Natural killer cell treated with Interleukin-12 subunit alpha and Interleukin-12 subunit beta and Interleukin-15 and Interleukin-18, amount 100 ng/mL, for 72 hours (primary cell): Measurements from ENCODE around the gene ARSB. TPM values are rescaled to one million over a fixed set of nuclear protein-coding genes. Genes with fewer than 3 reads are reported as not detected.

Experiments used
- ATAC-seq, 2 donors: fragments of 150-1000 bp; cut with Tn5 transposase in 1 of 2; sonication (Bioruptor Pico), chemical (Tn5 transposase) in 1 of 2; 2 replicates each; pipeline ENCODE4 v1.10.0; 2021
- DNase-seq: peaks from one replicate; pipeline ENCODE4 v3.0.0; 2022; ENCODE audit warnings: low spot score
- H3K27ac Mint-ChIP-seq, 2 donors: 1 replicate in 1 of 2; 2 replicates in 1 of 2; pipeline ENCODE4 v1.8.0; 2022; ENCODE audit warnings: mixed read lengths in 2 of 2, mild to moderate bottlenecking in 1 of 2, moderate library complexity in 1 of 2
- H3K27me3 Mint-ChIP-seq, 2 donors: 1 replicate in 1 of 2; 2 replicates in 1 of 2; pipeline ENCODE4 v1.8.0; 2022; ENCODE audit warnings: mixed read lengths in 2 of 2
- H3K36me3 Mint-ChIP-seq: one replicate; pipeline ENCODE4 v1.8.0; 2022; ENCODE audit warnings: mixed read lengths
- H3K4me1 Mint-ChIP-seq, 2 donors: 1 replicate in 1 of 2; 2 replicates in 1 of 2; pipeline ENCODE4 v1.8.0; 2022; ENCODE audit warnings: low read depth in 2 of 2, mixed read lengths in 2 of 2, mild to moderate bottlenecking in 1 of 2
- H3K4me3 Mint-ChIP-seq: one replicate; pipeline ENCODE4 v1.8.0; 2022; ENCODE audit warnings: mixed read lengths
- H3K9me3 Mint-ChIP-seq: 2 replicates; pipeline ENCODE4 v1.8.0; 2022; ENCODE audit warnings: mixed read lengths
- total RNA-seq, 2 donors: library from RNA; stranded (reverse); gene quantifications; one replicate each; pipeline ENCODE4 v1.2.3, GENCODE V29; 2022

Gene ARSB
- total RNA-seq, 2 donors from 2014 or later = 15.4 to 22.3 TPM

- Mint-ChIP-seq H3K4me1 (peaks cover 3 to 4% of the 10 kb centered on the region in 2 donors), H3K4me3 (no peak overlapping the region), H3K36me3 (no peaks in the 10 kb centered on the region), H3K27ac (no peak overlapping the region), H3K9me3 (peaks cover 3% of the 10 kb centered on the region), H3K27me3 (no peaks in the 10 kb centered on the region)
- ATAC-seq (no peak), DNase-seq (no peak)
Measured at GRCh38 chr5:78845470-78845869, 139.6 kb downstream of the ARSB start.

- no peak for DNase-seq
- Mint-ChIP-seq H3K4me1 (peaks cover 3 to 4% of the 10 kb centered on the region in 2 donors), H3K27ac (no peak overlapping the region), H3K9me3 (peaks cover 3% of the 10 kb centered on the region), H3K36me3 (no peaks in the 10 kb centered on the region), H3K4me3 (no peak overlapping the region), H3K27me3 (no peaks in the 10 kb centered on the region)
- ATAC-seq = no peak
Measured at GRCh38 chr5:78843436-78843835, 141.7 kb downstream of the ARSB start.

- DNase-seq (no peak), ATAC-seq (no peak)
- Mint-ChIP-seq H3K27me3 (no peaks in the 10 kb centered on the region), H3K4me3 (no peak overlapping the region), H3K4me1 (peaks cover 3 to 4% of the 10 kb centered on the region in 2 donors), H3K36me3 (no peaks in the 10 kb centered on the region), H3K9me3 (peaks cover 3% of the 10 kb centered on the region), H3K27ac (no peak overlapping the region)
Measured at GRCh38 chr5:78841767-78842166, 143.3 kb downstream of the ARSB start.

- H3K9me3 Mint-ChIP-seq = no peaks in the 10 kb centered on the region
- H3K27ac Mint-ChIP-seq = no peak overlapping the region
- peaks cover 3 to 4% of the 10 kb centered on the region in 2 donors for H3K4me1 Mint-ChIP-seq
- peaks cover 5% of the 10 kb centered on the region for H3K36me3 Mint-ChIP-seq
- DNase-seq (no peak), ATAC-seq (no peak)
- H3K27me3 Mint-ChIP-seq = no peaks in the 10 kb centered on the region
- no peak overlapping the region for H3K4me3 Mint-ChIP-seq
Measured at GRCh38 chr5:78838753-78839152, 146.4 kb downstream of the ARSB start.

GRCh38 chr5:78837836-78838235 is 147.3 kb downstream of the ARSB start:
- ATAC-seq (no peak), DNase-seq (no peak)
- Mint-ChIP-seq H3K9me3 (no peaks in the 10 kb centered on the region), H3K4me1 (peaks cover 3 to 4% of the 10 kb centered on the region in 2 donors), H3K36me3 (peaks cover 5% of the 10 kb centered on the region), H3K27me3 (no peaks in the 10 kb centered on the region), H3K4me3 (no peak overlapping the region), H3K27ac (no peak overlapping the region)

GRCh38 chr5:78835176-78835575 is 149.9 kb downstream of the ARSB start:
- Mint-ChIP-seq H3K4me3 (no peak overlapping the region), H3K27me3 (no peaks in the 10 kb centered on the region), H3K36me3 (peaks cover 5% of the 10 kb centered on the region), H3K9me3 (no peaks in the 10 kb centered on the region), H3K27ac (no peak overlapping the region), H3K4me1 (no peaks in the 10 kb centered on the region)
- DNase-seq (no peak), ATAC-seq (no peak)

GRCh38 chr5:78833284-78833683 is 151.8 kb downstream of the ARSB start:
- H3K4me1 Mint-ChIP-seq = peaks cover 0 to 1% of the 10 kb centered on the region in 2 donors
- H3K27me3 Mint-ChIP-seq = no peaks in the 10 kb centered on the region
- ATAC-seq (no peak), DNase-seq (no peak)
- H3K27ac Mint-ChIP-seq = no peak overlapping the region
- peaks cover 5% of the 10 kb centered on the region for H3K36me3 Mint-ChIP-seq
- no peaks in the 10 kb centered on the region for H3K9me3 Mint-ChIP-seq
- H3K4me3 Mint-ChIP-seq = no peak overlapping the region

- Mint-ChIP-seq H3K27ac (no peak overlapping the region), H3K9me3 (no peaks in the 10 kb centered on the region), H3K36me3 (peaks cover 5% of the 10 kb centered on the region), H3K4me1 (peaks cover 0 to 2% of the 10 kb centered on the region in 2 donors), H3K4me3 (no peak overlapping the region), H3K27me3 (no peaks in the 10 kb centered on the region)
- ATAC-seq = no peak
- no peak for DNase-seq
Measured at GRCh38 chr5:78830528-78831046, 154.5 kb downstream of the ARSB start.

GRCh38 chr5:78829811-78830527 is 155.1 kb downstream of the ARSB start:
- ATAC-seq (no peak), DNase-seq (no peak)
- H3K36me3 Mint-ChIP-seq = peaks cover 2% of the 10 kb centered on the region
- peaks cover 0 to 2% of the 10 kb centered on the region in 2 donors for H3K4me1 Mint-ChIP-seq
- no peaks in the 10 kb centered on the region for H3K9me3 Mint-ChIP-seq
- H3K4me3 Mint-ChIP-seq = no peak overlapping the region
- peak overlapping the region in 1 of 2 donors; percentile 40 for H3K27ac Mint-ChIP-seq
- H3K27me3 Mint-ChIP-seq = no peaks in the 10 kb centered on the region

GRCh38 chr5:78827725-78828124 is 157.4 kb downstream of the ARSB start:
- no peak overlapping the region for H3K27ac Mint-ChIP-seq
- H3K36me3 Mint-ChIP-seq = no peaks in the 10 kb centered on the region
- H3K27me3 Mint-ChIP-seq = no peaks in the 10 kb centered on the region
- H3K9me3 Mint-ChIP-seq = no peaks in the 10 kb centered on the region
- DNase-seq = no peak
- H3K4me3 Mint-ChIP-seq = no peak overlapping the region
- peaks cover 0 to 2% of the 10 kb centered on the region in 2 donors for H3K4me1 Mint-ChIP-seq
- ATAC-seq = no peak

GRCh38 chr5:78824831-78825281 is 160.3 kb downstream of the ARSB start:
- ATAC-seq (no peak), DNase-seq (no peak)
- no peaks in the 10 kb centered on the region for H3K9me3 Mint-ChIP-seq
- H3K27me3 Mint-ChIP-seq = no peaks in the 10 kb centered on the region
- H3K27ac Mint-ChIP-seq = no peak overlapping the region
- H3K4me3 Mint-ChIP-seq = no peak overlapping the region
- peaks cover 0 to 2% of the 10 kb centered on the region in 2 donors for H3K4me1 Mint-ChIP-seq
- no peaks in the 10 kb centered on the region for H3K36me3 Mint-ChIP-seq

GRCh38 chr5:78823196-78823595 is 161.9 kb downstream of the ARSB start:
- H3K4me3 Mint-ChIP-seq = no peak overlapping the region
- no peaks in the 10 kb centered on the region for H3K36me3 Mint-ChIP-seq
- no peaks in the 10 kb centered on the region for H3K9me3 Mint-ChIP-seq
- no peaks in the 10 kb centered on the region for H3K27me3 Mint-ChIP-seq
- DNase-seq (no peak), ATAC-seq (no peak)
- no peak overlapping the region for H3K27ac Mint-ChIP-seq
- peaks cover 0 to under 1% of the 10 kb centered on the region in 2 donors for H3K4me1 Mint-ChIP-seq

GRCh38 chr5:78821536-78822021 is 163.5 kb downstream of the ARSB start:
- Mint-ChIP-seq H3K9me3 (no peaks in the 10 kb centered on the region), H3K27ac (no peak overlapping the region), H3K27me3 (no peaks in the 10 kb centered on the region), H3K4me1 (no peaks in the 10 kb centered on the region), H3K36me3 (no peaks in the 10 kb centered on the region), H3K4me3 (no peak overlapping the region)
- no peak for ATAC-seq
- no peak for DNase-seq

GRCh38 chr5:78819707-78820106 is 165.4 kb downstream of the ARSB start:
- no peaks in the 10 kb centered on the region for H3K4me1 Mint-ChIP-seq
- ATAC-seq = no peak
- no peak overlapping the region for H3K27ac Mint-ChIP-seq
- H3K36me3 Mint-ChIP-seq = no peaks in the 10 kb centered on the region
- H3K4me3 Mint-ChIP-seq = no peak overlapping the region
- no peaks in the 10 kb centered on the region for H3K9me3 Mint-ChIP-seq
- DNase-seq = no peak
- H3K27me3 Mint-ChIP-seq = no peaks in the 10 kb centered on the region
